GM19328 (cell line): ENCODE results near the gene CATSPER3.

Source experiments
- ATAC-seq: cut with Tn5 transposase; IDR thresholded peaks from one replicate; pipeline ENCODE4 v1.9.1; 2021; ENCODE audit warnings: mild to moderate bottlenecking, moderate library complexity; ENCODE audit not compliant: unreplicated experiment

The CATSPER3 gene

GRCh38 chr5:135028791-135029476 is 61.2 kb downstream of the CATSPER3 start:
- ATAC-seq, result no peak

GRCh38 chr5:135029477-135030122 is 61.9 kb downstream of the CATSPER3 start:
- no peak for ATAC-seq

DNA sequence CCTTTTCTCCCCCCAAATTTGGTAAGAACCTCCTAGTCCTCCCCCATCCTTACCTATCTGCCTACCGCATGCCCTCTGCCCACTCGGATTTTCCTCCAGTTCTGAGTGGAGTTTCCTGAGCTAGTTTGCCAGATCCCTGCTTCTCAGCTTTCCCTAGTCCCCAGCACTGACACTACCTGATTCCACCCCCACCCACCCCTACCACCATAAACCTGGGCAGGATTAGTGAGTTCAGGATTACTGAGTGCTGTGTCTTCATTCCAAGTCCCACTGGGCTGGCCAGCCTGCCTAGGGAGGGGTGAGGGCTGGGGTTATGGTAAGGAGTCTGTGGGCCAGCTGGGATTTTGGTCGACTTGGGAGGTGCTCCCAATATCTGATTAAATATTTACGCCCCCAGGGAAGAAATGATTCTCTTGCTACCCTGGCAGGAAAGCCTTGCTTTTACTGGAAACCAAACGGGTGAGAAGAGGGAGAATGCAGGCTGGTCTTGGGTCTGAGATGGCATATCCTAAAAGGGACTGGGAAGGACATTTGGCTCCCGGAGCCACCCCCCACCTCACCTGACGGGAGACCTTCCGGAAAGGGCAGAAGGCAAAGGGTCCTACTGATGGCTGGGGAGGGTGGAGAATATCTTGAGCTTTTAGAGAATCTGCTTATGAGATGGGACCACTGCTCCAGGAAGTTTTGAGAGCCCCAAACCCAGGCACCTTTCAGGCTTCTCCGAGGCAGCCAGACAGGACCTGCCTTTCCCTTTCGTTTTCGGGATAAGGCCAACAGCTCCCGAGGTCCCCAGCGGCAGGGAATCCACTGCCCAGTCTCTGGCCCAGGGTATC is 62.6 kb downstream of the CATSPER3 start:
- no peak for ATAC-seq

DNA sequence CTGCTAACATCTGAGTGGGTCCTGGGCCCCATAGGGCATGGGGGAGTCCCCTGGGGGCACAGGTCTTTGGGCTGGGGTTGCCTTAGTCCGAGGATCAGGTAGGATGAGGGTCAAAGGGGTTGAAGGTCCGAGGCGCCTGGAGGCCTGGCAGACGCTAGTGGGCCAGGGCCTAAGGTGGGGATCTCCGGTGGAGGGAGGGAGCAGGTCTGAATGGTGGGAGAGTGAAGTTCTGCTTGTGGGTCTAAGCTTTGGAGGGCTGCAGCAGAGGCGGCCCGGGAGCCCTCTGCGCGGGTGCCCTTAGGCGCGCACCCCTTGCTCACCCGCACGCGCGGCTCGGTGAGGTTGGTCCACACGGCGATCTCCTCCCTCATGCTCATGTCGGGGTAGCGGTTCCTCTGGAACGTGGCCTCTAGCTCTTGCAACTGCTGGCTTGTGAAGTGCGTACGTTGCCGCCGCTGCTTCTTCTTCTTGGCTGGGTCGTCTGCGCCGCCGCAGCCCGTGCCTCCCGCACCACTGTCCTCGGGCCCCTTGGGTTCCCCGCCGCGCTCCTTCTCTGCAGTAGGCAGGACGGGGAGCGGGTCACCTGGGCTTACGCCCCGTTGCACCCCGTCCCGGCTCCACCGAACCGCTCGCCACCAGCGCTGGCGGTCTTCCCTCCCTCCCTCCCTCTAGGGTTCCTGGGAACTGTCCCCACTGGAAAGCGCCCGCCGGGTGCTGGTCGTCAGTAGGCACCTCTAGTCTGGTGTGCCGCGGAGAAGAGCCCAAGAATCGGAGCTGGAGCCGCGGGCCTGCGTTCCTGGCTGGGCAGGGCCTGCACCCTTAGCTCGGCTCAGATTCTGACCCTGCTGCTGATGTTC is 63.5 kb downstream of the CATSPER3 start:
- ATAC-seq, result no peak

DNA sequence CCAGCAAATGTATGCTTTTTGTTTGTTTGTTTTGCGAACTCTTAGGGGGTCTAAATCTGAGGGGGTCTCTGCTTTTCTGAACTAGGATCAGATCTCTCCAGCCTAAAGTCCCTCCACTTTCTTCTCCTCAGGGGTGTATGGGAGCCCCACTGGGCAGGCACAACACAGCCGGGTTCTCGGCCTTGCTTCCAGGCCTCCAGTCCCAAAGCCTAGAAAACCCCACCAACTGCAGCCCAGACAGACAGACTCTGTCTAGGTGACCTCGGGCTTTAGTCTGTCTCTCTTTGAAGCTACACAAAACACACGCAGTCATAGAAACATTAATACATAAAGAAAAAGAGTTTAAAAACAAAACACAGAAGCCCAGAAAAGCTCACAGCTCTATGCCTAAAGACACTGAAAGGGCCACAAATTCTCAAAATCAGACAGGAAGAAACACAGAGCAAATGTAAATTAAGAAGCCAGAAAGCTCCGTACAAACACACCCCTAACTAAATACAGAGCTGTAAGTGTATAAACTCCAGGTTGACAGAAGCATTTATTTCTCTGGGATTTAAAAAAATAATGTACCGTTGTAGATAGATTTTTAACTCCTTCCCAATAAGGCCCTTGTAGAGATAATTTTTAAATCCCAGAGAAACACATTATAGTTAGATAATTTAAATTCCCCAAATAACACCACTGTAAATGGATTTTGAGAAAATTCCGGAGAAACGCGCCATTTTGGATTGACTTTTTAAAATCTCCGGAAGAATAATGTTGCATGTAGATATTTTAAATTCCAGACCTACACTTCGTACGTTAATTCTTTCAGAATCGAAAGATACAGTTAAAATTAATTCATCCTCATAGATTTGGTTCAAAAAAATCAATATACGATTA is 64.3 kb downstream of the CATSPER3 start:
- no peak for ATAC-seq

DNA sequence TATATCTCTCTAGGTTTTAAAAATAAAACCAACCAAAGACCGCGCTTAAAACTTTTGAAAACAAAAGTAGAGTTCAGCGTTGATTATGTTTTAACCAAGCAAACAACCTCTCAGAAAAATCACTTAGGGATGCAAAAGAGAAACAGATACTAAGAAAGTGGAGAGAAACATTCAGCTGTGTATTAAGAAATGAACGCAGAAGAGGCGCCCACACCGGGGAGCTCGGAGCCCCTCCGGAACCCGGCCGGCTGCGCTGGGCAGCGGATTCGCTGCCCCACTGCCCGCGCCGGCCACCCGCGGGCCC is 64.9 kb downstream of the CATSPER3 start:
- ATAC-seq, result no peak

GRCh38 chr5:135032999-135033861 is 65.5 kb downstream of the CATSPER3 start:
- ATAC-seq, result no peak

DNA sequence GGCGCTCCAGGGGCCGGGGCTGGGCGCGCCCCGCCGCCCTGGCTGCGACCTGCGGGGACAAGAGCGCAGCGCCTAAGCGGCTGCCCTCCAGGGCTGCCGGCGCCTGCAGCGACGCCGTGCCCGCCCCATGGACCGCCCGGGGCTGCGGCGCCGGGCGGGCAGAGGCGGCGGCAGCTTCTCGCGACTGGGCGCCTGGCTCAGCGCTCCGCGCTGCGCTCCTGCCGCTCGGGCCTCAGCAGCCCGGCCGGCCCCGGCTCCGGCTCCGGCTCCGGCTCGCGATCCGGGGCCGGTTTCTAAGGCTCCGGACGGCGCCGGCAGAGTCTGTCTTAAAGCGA is 66.2 kb downstream of the CATSPER3 start, which contains the start of gene PITX1:
Gene PITX1, minus strand, starts transcription at position 328 of the 335 bp plus-strand sequence. CDS start 347 bp downstream, outside the sequence.
- ATAC-seq, result no peak

DNA sequence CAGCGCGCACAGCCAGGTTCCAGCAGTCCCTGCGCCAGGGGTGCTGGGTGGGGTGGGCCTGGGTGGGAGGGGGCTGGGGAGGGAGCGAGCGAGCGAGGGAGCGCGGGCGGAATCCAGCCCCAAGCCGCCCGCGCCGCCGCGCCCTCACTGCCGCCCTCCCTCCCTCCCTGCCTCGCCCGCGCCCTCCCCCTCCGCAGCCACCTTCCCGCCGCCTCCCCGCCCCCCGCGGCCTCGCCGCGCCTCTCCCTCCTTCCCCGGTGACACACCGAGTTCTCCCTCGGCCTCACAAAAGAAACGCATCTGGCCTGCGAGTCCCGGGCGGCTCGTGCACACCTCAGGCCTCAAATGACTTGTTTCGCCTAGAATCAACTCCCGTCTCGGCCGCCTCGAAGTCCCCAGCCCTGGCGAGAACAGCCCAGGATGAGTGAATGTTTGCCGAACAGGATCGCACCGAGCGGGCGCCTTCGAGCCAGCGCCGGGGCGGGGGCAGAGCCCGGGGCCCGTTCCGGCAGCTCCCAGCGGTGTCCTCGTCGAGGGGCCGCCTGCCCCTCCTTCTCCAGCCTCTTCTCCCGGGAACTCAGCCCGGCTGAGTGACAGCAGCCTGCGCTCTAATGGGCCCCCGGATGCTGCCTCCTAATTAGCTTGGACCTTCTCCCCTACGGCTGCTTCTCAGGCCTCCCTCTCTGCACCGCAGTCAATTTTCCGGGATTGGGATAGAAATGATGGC is 66.7 kb downstream of the CATSPER3 start:
- no peak for ATAC-seq

- ATAC-seq, result no peak
These were observed 67.4 kb downstream of the CATSPER3 start for GRCh38 chr5:135034963-135035677.

GRCh38 chr5:135035678-135036030 is 67.9 kb downstream of the CATSPER3 start:
- no peak for ATAC-seq

- ATAC-seq, result no peak
These were observed 68.7 kb downstream of the CATSPER3 start for GRCh38 chr5:135036405-135036804.

GRCh38 chr5:135037519-135038204 is 70.0 kb downstream of the CATSPER3 start:
- no peak for ATAC-seq

DNA sequence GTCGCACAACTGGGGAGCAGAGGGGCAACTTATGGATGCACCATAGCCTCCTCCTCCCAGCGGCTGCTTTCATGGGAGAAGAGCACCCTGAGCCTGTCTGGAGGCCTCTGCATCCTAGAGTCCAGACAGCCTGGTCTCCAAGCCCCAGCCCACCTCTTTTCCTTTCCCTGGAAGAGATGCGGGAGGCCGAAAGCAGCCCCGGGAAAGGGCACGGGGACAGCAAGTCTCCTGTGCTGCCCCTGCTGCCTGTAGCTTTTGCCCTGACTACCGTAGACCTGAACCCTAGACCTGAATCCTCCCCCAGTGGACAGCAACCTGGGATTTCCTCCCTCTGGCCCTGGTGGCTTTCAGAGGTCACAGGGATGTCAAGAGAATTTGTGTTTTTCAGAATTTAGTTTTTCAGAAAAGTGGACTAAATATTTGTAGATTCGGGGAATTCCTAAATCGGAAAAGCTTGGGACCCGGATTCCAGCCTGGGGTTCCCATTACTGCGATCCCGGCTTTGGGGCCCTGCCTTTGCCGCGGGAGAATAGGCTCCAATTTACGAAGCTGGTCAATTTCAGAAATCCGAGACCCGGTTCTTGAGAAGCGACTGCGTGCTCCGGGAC is 70.6 kb downstream of the CATSPER3 start:
- ATAC-seq, result no peak

- no peak for ATAC-seq
These were observed 71.1 kb downstream of the CATSPER3 start for GRCh38 chr5:135038813-135039270.

GRCh38 chr5:135039271-135040033 is 71.7 kb downstream of the CATSPER3 start:
- no peak for ATAC-seq
